ENCODE data around the gene RAB9A.

DNA sequence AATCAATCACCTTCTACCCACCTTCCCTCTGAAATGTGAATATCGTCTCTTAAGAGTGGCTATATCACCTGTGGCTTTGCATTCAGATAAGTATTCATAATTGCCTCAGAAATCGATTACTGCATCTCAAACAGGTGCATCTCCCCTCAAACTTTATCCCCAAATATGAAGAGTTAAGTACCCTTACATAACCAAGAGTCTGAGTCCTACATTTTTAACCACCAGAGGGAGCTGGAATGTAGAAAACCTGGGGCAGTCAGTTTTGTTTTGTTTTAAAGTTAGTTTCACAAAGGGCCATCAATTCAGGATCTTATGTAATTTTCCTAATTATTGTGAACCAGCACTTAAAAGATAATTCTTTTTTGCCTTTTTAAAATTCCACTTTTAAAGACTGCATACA is 30.3 kb upstream of the RAB9A start:
- TF ChIP-seq, protein P1, sequence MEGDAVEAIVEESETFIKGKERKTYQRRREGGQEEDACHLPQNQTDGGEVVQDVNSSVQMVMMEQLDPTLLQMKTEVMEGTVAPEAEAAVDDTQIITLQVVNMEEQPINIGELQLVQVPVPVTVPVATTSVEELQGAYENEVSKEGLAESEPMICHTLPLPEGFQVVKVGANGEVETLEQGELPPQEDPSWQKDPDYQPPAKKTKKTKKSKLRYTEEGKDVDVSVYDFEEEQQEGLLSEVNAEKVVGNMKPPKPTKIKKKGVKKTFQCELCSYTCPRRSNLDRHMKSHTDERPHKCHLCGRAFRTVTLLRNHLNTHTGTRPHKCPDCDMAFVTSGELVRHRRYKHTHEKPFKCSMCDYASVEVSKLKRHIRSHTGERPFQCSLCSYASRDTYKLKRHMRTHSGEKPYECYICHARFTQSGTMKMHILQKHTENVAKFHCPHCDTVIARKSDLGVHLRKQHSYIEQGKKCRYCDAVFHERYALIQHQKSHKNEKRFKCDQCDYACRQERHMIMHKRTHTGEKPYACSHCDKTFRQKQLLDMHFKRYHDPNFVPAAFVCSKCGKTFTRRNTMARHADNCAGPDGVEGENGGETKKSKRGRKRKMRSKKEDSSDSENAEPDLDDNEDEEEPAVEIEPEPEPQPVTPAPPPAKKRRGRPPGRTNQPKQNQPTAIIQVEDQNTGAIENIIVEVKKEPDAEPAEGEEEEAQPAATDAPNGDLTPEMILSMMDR (conservative IDR thresholded peaks at IDR 0.05; ENCODE audit: low read length), result peak; percentile 85
- TF ChIP-seq EZH2phosphoT487 (IDR thresholded peaks at IDR 0.05; ENCODE audit: borderline replicate concordance, low read depth, low read length), result no peak

Measured in OCI-LY7 (cell line).